Measurements from ENCODE around the gene ERG. TPM values are rescaled to one million over a fixed set of nuclear protein-coding genes. Genes with fewer than 3 reads are reported as not detected.

The ERG gene
- total and polyA plus RNA-seq, 5 donors from 2014 or later, result 1.5 TPM; not detected in 4

- Mint-ChIP-seq H3K4me3 (no peak overlapping the region), H3K27ac (no peak overlapping the region), H3K27me3 (no peaks in the 10 kb centered on the region), H3K36me3 (no peaks in the 10 kb centered on the region), H3K4me1 (no peaks in the 10 kb centered on the region), H3K9me3 (peaks cover 0 to 4% (median 0%) of the 10 kb centered on the region in 7 donors)
- Histone ChIP-seq H3K9me3 (ENCODE audit: control insufficient read depth in 2 of 2, low read length in 2 of 2) (no peaks in the 10 kb centered on the region), H3K36me3 (ENCODE audit: control insufficient read depth, insufficient read depth, low read length) (no peaks in the 10 kb centered on the region), H3K27ac (ENCODE audit: insufficient read depth, low read length, poor library complexity, severe bottlenecking) (no peak overlapping the region), H3K4me3 (ENCODE audit: low read depth, low read length) (no peak overlapping the region), H3K4me1 (ENCODE audit: control insufficient read depth, insufficient read depth, low read length, poor library complexity, severe bottlenecking) (no peaks in the 10 kb centered on the region), H3K27me3 (ENCODE audit: control insufficient read depth, insufficient read depth, low read length) (no peaks in the 10 kb centered on the region)
- ATAC-seq (ENCODE audit: low read depth in 2 of 2) (no peak), DNase-seq (no peak)
Measured at GRCh38 chr21:38424305-38425019, 73.8 kb downstream of the ERG start.

- no peaks in the 10 kb centered on the region for H3K36me3 Mint-ChIP-seq
Measured at GRCh38 chr21:38422082-38422481, 76.2 kb downstream of the ERG start.

GRCh38 chr21:38420140-38420539 is 78.1 kb downstream of the ERG start:
- no peak for DNase-seq
- H3K27me3 Mint-ChIP-seq, result no peaks in the 10 kb centered on the region
- no peak overlapping the region for H3K27ac Mint-ChIP-seq
- no peak overlapping the region for H3K4me3 ChIP-seq (ENCODE audit: low read depth, low read length)
- H3K36me3 ChIP-seq (ENCODE audit: control insufficient read depth, insufficient read depth, low read length), result no peaks in the 10 kb centered on the region
- H3K9me3 ChIP-seq (ENCODE audit: control insufficient read depth in 2 of 2, low read length in 2 of 2), result no peaks in the 10 kb centered on the region
- H3K4me1 Mint-ChIP-seq, result no peaks in the 10 kb centered on the region
- H3K4me3 Mint-ChIP-seq, result no peak overlapping the region
- H3K9me3 Mint-ChIP-seq, result peaks cover 0 to 3% (median 0%) of the 10 kb centered on the region in 7 donors
- no peaks in the 10 kb centered on the region for H3K27me3 ChIP-seq (ENCODE audit: control insufficient read depth, insufficient read depth, low read length)
- no peak overlapping the region for H3K27ac ChIP-seq (ENCODE audit: insufficient read depth, low read length, poor library complexity, severe bottlenecking)
- H3K4me1 ChIP-seq (ENCODE audit: control insufficient read depth, insufficient read depth, low read length, poor library complexity, severe bottlenecking), result no peaks in the 10 kb centered on the region
- no peaks in the 10 kb centered on the region for H3K36me3 Mint-ChIP-seq
- no peak for ATAC-seq (ENCODE audit: low read depth in 2 of 2)

More at GRCh38 chr21:38422082-38422481, 76.2 kb downstream of the ERG start:
- Mint-ChIP-seq H3K27ac (no peak overlapping the region), H3K4me1 (no peaks in the 10 kb centered on the region), H3K27me3 (no peaks in the 10 kb centered on the region), H3K9me3 (peaks cover 0 to 4% (median 0%) of the 10 kb centered on the region in 7 donors), H3K4me3 (no peak overlapping the region)
- no peak overlapping the region for H3K27ac ChIP-seq (ENCODE audit: insufficient read depth, low read length, poor library complexity, severe bottlenecking)
- no peaks in the 10 kb centered on the region for H3K4me1 ChIP-seq (ENCODE audit: control insufficient read depth, insufficient read depth, low read length, poor library complexity, severe bottlenecking)
- H3K27me3 ChIP-seq (ENCODE audit: control insufficient read depth, insufficient read depth, low read length), result no peaks in the 10 kb centered on the region
- no peak for DNase-seq
- H3K9me3 ChIP-seq (ENCODE audit: control insufficient read depth in 2 of 2, low read length in 2 of 2), result no peaks in the 10 kb centered on the region
- no peaks in the 10 kb centered on the region for H3K36me3 ChIP-seq (ENCODE audit: control insufficient read depth, insufficient read depth, low read length)
- H3K4me3 ChIP-seq (ENCODE audit: low read depth, low read length), result no peak overlapping the region
- no peak for ATAC-seq (ENCODE audit: low read depth in 2 of 2)

GRCh38 chr21:38417726-38418125 is 80.6 kb downstream of the ERG start:
- Mint-ChIP-seq H3K36me3 (no peaks in the 10 kb centered on the region), H3K4me1 (no peaks in the 10 kb centered on the region), H3K4me3 (no peak overlapping the region), H3K27ac (no peak overlapping the region), H3K9me3 (peaks cover 0 to 4% (median 1%) of the 10 kb centered on the region in 7 donors), H3K27me3 (no peaks in the 10 kb centered on the region)
- ATAC-seq (ENCODE audit: low read depth in 2 of 2) (no peak), DNase-seq (no peak)
- Histone ChIP-seq H3K36me3 (ENCODE audit: control insufficient read depth, insufficient read depth, low read length) (no peaks in the 10 kb centered on the region), H3K27ac (ENCODE audit: insufficient read depth, low read length, poor library complexity, severe bottlenecking) (no peak overlapping the region), H3K9me3 (ENCODE audit: control insufficient read depth in 2 of 2, low read length in 2 of 2) (no peaks in the 10 kb centered on the region), H3K27me3 (ENCODE audit: control insufficient read depth, insufficient read depth, low read length) (peaks cover 3% of the 10 kb centered on the region), H3K4me3 (ENCODE audit: low read depth, low read length) (no peak overlapping the region), H3K4me1 (ENCODE audit: control insufficient read depth, insufficient read depth, low read length, poor library complexity, severe bottlenecking) (no peaks in the 10 kb centered on the region)

- no peaks in the 10 kb centered on the region for H3K4me1 ChIP-seq (ENCODE audit: control insufficient read depth, insufficient read depth, low read length, poor library complexity, severe bottlenecking)
- H3K27ac ChIP-seq (ENCODE audit: insufficient read depth, low read length, poor library complexity, severe bottlenecking), result no peak overlapping the region
- no peaks in the 10 kb centered on the region for H3K36me3 Mint-ChIP-seq
- H3K27me3 Mint-ChIP-seq, result no peaks in the 10 kb centered on the region
- H3K27ac Mint-ChIP-seq, result no peak overlapping the region
- H3K4me1 Mint-ChIP-seq, result no peaks in the 10 kb centered on the region
- no peak overlapping the region for H3K4me3 Mint-ChIP-seq
- H3K9me3 ChIP-seq (ENCODE audit: control insufficient read depth in 2 of 2, low read length in 2 of 2), result no peaks in the 10 kb centered on the region
- no peaks in the 10 kb centered on the region for H3K36me3 ChIP-seq (ENCODE audit: control insufficient read depth, insufficient read depth, low read length)
- no peak overlapping the region for H3K4me3 ChIP-seq (ENCODE audit: low read depth, low read length)
- no peak for ATAC-seq (ENCODE audit: low read depth in 2 of 2)
- peaks cover 0 to 7% (median 1%) of the 10 kb centered on the region in 7 donors for H3K9me3 Mint-ChIP-seq
- DNase-seq, result no peak
- H3K27me3 ChIP-seq (ENCODE audit: control insufficient read depth, insufficient read depth, low read length), result peaks cover 3% of the 10 kb centered on the region
Measured at GRCh38 chr21:38416791-38417190, 81.5 kb downstream of the ERG start.

GRCh38 chr21:38413958-38414548 is 84.2 kb downstream of the ERG start:
- H3K27me3 Mint-ChIP-seq, result no peaks in the 10 kb centered on the region
- no peaks in the 10 kb centered on the region for H3K4me1 Mint-ChIP-seq
- H3K27ac ChIP-seq (ENCODE audit: insufficient read depth, low read length, poor library complexity, severe bottlenecking), result no peak overlapping the region
- H3K4me3 Mint-ChIP-seq, result no peak overlapping the region
- H3K4me3 ChIP-seq (ENCODE audit: low read depth, low read length), result no peak overlapping the region
- peaks cover 3% of the 10 kb centered on the region for H3K27me3 ChIP-seq (ENCODE audit: control insufficient read depth, insufficient read depth, low read length)
- no peaks in the 10 kb centered on the region for H3K36me3 Mint-ChIP-seq
- H3K9me3 ChIP-seq (ENCODE audit: control insufficient read depth in 2 of 2, low read length in 2 of 2), result no peaks in the 10 kb centered on the region
- ATAC-seq (ENCODE audit: low read depth in 2 of 2) (no peak), DNase-seq (no peak)
- H3K4me1 ChIP-seq (ENCODE audit: control insufficient read depth, insufficient read depth, low read length, poor library complexity, severe bottlenecking), result no peaks in the 10 kb centered on the region
- no peaks in the 10 kb centered on the region for H3K36me3 ChIP-seq (ENCODE audit: control insufficient read depth, insufficient read depth, low read length)
- peaks cover 0 to 7% (median 0%) of the 10 kb centered on the region in 7 donors for H3K9me3 Mint-ChIP-seq
- H3K27ac Mint-ChIP-seq, result no peak overlapping the region

- Histone ChIP-seq H3K27ac (ENCODE audit: insufficient read depth, low read length, poor library complexity, severe bottlenecking) (no peak overlapping the region), H3K27me3 (ENCODE audit: control insufficient read depth, insufficient read depth, low read length) (peaks cover 3% of the 10 kb centered on the region), H3K9me3 (ENCODE audit: control insufficient read depth in 2 of 2, low read length in 2 of 2) (no peaks in the 10 kb centered on the region), H3K4me1 (ENCODE audit: control insufficient read depth, insufficient read depth, low read length, poor library complexity, severe bottlenecking) (no peaks in the 10 kb centered on the region), H3K36me3 (ENCODE audit: control insufficient read depth, insufficient read depth, low read length) (no peaks in the 10 kb centered on the region), H3K4me3 (ENCODE audit: low read depth, low read length) (no peak overlapping the region)
- peaks cover 6% of the 10 kb centered on the region for H3K27me3 Mint-ChIP-seq
- DNase-seq, result no peak
- no peak for ATAC-seq (ENCODE audit: low read depth in 2 of 2)
- no peak overlapping the region for H3K4me3 Mint-ChIP-seq
- no peaks in the 10 kb centered on the region for H3K36me3 Mint-ChIP-seq
- H3K9me3 Mint-ChIP-seq, result peaks cover 0 to 7% (median 1%) of the 10 kb centered on the region in 7 donors
- no peaks in the 10 kb centered on the region for H3K4me1 Mint-ChIP-seq
- no peak overlapping the region for H3K27ac Mint-ChIP-seq
Measured at GRCh38 chr21:38410466-38410865, 87.8 kb downstream of the ERG start.

GRCh38 chr21:38409907-38410306 is 88.4 kb downstream of the ERG start:
- no peak for ATAC-seq (ENCODE audit: low read depth in 2 of 2)
- no peaks in the 10 kb centered on the region for H3K36me3 Mint-ChIP-seq
- Histone ChIP-seq H3K27me3 (ENCODE audit: control insufficient read depth, insufficient read depth, low read length) (peaks cover 3% of the 10 kb centered on the region), H3K9me3 (ENCODE audit: control insufficient read depth in 2 of 2, low read length in 2 of 2) (no peaks in the 10 kb centered on the region), H3K27ac (ENCODE audit: insufficient read depth, low read length, poor library complexity, severe bottlenecking) (no peak overlapping the region), H3K36me3 (ENCODE audit: control insufficient read depth, insufficient read depth, low read length) (no peaks in the 10 kb centered on the region), H3K4me1 (ENCODE audit: control insufficient read depth, insufficient read depth, low read length, poor library complexity, severe bottlenecking) (no peaks in the 10 kb centered on the region), H3K4me3 (ENCODE audit: low read depth, low read length) (no peak overlapping the region)
- no peaks in the 10 kb centered on the region for H3K4me1 Mint-ChIP-seq
- no peak for DNase-seq
- H3K27me3 Mint-ChIP-seq, result peaks cover 6% of the 10 kb centered on the region
- peaks cover 0 to 8% (median 1%) of the 10 kb centered on the region in 7 donors for H3K9me3 Mint-ChIP-seq
- no peak overlapping the region for H3K4me3 Mint-ChIP-seq
- H3K27ac Mint-ChIP-seq, result no peak overlapping the region
